Measurements from ENCODE around the gene KCNE1. TPM values are rescaled to one million over a fixed set of nuclear protein-coding genes. Genes with fewer than 3 reads are reported as not detected.
A peak's percentile ranks its signal among the peaks of the same experiment; 100 is the strongest.

Gene KCNE1
- total RNA-seq, 1 donor from 2014 or later, result under 0.01 TPM

- no peak for DNase-seq (ENCODE audit: low read depth in 2 of 2)
Observed at GRCh38 chr21:34536311-34536710, 24.3 kb upstream of the KCNE1 start.

GRCh38 chr21:34535886-34536285, 23.9 kb upstream of the KCNE1 start:
- DNase-seq (ENCODE audit: low read depth in 2 of 2), result no peak

- DNase-seq (ENCODE audit: low read depth in 2 of 2), result no peak
Observed at GRCh38 chr21:34534522-34534921, 22.5 kb upstream of the KCNE1 start.

- no peak for DNase-seq (ENCODE audit: low read depth in 2 of 2)
Observed at GRCh38 chr21:34533938-34534337, 21.9 kb upstream of the KCNE1 start.

GRCh38 chr21:34531399-34531798, 19.4 kb upstream of the KCNE1 start:
- DNase-seq (ENCODE audit: low read depth in 2 of 2), result no peak

GRCh38 chr21:34530261-34530660, 18.3 kb upstream of the KCNE1 start:
- DNase-seq (ENCODE audit: low read depth in 2 of 2), result no peak

- no peak for DNase-seq (ENCODE audit: low read depth in 2 of 2)
Observed at GRCh38 chr21:34528131-34528561, 16.1 kb upstream of the KCNE1 start.

GRCh38 chr21:34526618-34527290, 14.7 kb upstream of the KCNE1 start:
- peak; percentile 98 to 99 for DNase-seq (ENCODE audit: low read depth in 2 of 2)

- DNase-seq (ENCODE audit: low read depth in 2 of 2), result peak in 1 of 2 donors; percentile 37
Observed at GRCh38 chr21:34526241-34526617, 14.2 kb upstream of the KCNE1 start.

GRCh38 chr21:34524646-34525601, 12.9 kb upstream of the KCNE1 start:
- peak in 1 of 2 donors; percentile 31 for DNase-seq (ENCODE audit: low read depth in 2 of 2)

GRCh38 chr21:34523019-34523555, 11.1 kb upstream of the KCNE1 start:
- no peak for DNase-seq (ENCODE audit: low read depth in 2 of 2)

GRCh38 chr21:34522284-34522683, 10.3 kb upstream of the KCNE1 start:
- DNase-seq (ENCODE audit: low read depth in 2 of 2), result no peak

GRCh38 chr21:34521561-34521960, 9.6 kb upstream of the KCNE1 start:
- DNase-seq (ENCODE audit: low read depth in 2 of 2), result no peak

GRCh38 chr21:34520764-34521508, 8.9 kb upstream of the KCNE1 start:
- no peak for DNase-seq (ENCODE audit: low read depth in 2 of 2)

- DNase-seq (ENCODE audit: low read depth in 2 of 2), result no peak
Observed at GRCh38 chr21:34520281-34520680, 8.3 kb upstream of the KCNE1 start.

GRCh38 chr21:34519694-34520093, 7.7 kb upstream of the KCNE1 start:
- DNase-seq (ENCODE audit: low read depth in 2 of 2), result no peak

GRCh38 chr21:34519016-34519415, 7.0 kb upstream of the KCNE1 start:
- no peak for DNase-seq (ENCODE audit: low read depth in 2 of 2)

GRCh38 chr21:34518301-34518700, 6.3 kb upstream of the KCNE1 start:
- no peak for DNase-seq (ENCODE audit: low read depth in 2 of 2)

GRCh38 chr21:34517491-34518245, 5.7 kb upstream of the KCNE1 start:
- DNase-seq (ENCODE audit: low read depth in 2 of 2), result peak; percentile 46 to 67

GRCh38 chr21:34517039-34517438, 5.0 kb upstream of the KCNE1 start:
- no peak for DNase-seq (ENCODE audit: low read depth in 2 of 2)

- DNase-seq (ENCODE audit: low read depth in 2 of 2), result no peak
Observed at GRCh38 chr21:34514576-34515115, 2.6 kb upstream of the KCNE1 start.
